Body of pancreas (tissue), 4 donors: ENCODE measurements around the gene RAD51B.

Experiments used
- POLR2A ChIP-seq, 3 donors: fragments of 450-650 bp; IDR thresholded peaks; one replicate each; pipeline ENCODE4 v1.6.1; 2016; ENCODE audit warnings: antibody characterized with exemption in 3 of 3, mild to moderate bottlenecking in 2 of 3
- TF ChIP-seq, protein P1 (sequence below), 7 experiments: fragments of 450-650 bp in 4 of 7; fragments of 200-600 bp in 3 of 7; sonication (generic) in 3 of 7; IDR thresholded peaks; one replicate each; pipeline ENCODE4 v1.5.1; 2016 to 2019; ENCODE audit warnings: antibody characterized with exemption in 7 of 7

DNA sequence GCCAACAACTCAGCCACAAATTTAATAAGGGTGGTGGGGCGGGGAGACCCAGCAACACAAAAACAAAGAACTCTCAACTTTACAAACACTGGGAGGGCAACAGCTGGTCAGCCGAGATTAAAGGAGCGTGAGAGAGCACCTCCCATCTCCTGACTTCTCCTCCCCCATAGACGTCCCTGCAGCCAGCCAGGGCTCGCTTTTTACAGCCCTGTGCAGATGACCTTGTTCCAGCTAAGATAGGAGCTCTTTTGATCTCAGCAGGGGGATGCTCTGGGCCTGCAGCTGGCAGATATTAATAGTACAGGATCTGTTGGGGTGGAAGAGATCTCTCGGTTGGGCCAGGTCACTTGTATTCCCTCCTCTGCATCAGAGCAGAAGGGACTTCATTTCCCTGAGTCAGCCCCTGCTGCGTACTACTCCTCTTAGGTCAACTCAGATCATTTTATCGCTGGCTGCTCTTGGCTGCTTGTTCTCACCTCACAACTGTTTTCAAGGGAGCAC is 475.8 kb downstream of the RAD51B start:
- TF ChIP-seq, protein P1, sequence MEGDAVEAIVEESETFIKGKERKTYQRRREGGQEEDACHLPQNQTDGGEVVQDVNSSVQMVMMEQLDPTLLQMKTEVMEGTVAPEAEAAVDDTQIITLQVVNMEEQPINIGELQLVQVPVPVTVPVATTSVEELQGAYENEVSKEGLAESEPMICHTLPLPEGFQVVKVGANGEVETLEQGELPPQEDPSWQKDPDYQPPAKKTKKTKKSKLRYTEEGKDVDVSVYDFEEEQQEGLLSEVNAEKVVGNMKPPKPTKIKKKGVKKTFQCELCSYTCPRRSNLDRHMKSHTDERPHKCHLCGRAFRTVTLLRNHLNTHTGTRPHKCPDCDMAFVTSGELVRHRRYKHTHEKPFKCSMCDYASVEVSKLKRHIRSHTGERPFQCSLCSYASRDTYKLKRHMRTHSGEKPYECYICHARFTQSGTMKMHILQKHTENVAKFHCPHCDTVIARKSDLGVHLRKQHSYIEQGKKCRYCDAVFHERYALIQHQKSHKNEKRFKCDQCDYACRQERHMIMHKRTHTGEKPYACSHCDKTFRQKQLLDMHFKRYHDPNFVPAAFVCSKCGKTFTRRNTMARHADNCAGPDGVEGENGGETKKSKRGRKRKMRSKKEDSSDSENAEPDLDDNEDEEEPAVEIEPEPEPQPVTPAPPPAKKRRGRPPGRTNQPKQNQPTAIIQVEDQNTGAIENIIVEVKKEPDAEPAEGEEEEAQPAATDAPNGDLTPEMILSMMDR (IDR thresholded peaks at IDR 0.05) = no peak
- no peak for TF ChIP-seq POLR2A (IDR thresholded peaks at IDR 0.05)
